DMS 273 (cell line): ENCODE results near the gene MED9.

Source experiments
- DNase-seq: peaks from one replicate; lab custom pipeline; 2025; ENCODE audit not compliant: unreplicated experiment; lab: John Stamatoyannopoulos, UW

The MED9 gene

GRCh38 chr17:17502741-17503565 lies 26.2 kb downstream of the MED9 start:
- no peak for DNase-seq

GRCh38 chr17:17503566-17504130 lies 26.8 kb downstream of the MED9 start:
- peak; percentile 20 for DNase-seq

- DNase-seq: no peak
These were observed 27.7 kb downstream of the MED9 start for GRCh38 chr17:17504341-17505140.

- DNase-seq: no peak
These were observed 28.4 kb downstream of the MED9 start for GRCh38 chr17:17505151-17505550.

GRCh38 chr17:17505610-17506171 lies 28.9 kb downstream of the MED9 start:
- DNase-seq: peak; percentile 24

GRCh38 chr17:17506181-17506741 lies 29.5 kb downstream of the MED9 start:
- DNase-seq: no peak

GRCh38 chr17:17506893-17507464 lies 30.2 kb downstream of the MED9 start:
- peak; percentile 92 for DNase-seq

GRCh38 chr17:17507465-17508011 lies 30.7 kb downstream of the MED9 start:
- DNase-seq: peak; percentile 81

- DNase-seq: peak; percentile 59
These were observed 31.3 kb downstream of the MED9 start for GRCh38 chr17:17508019-17508535.

GRCh38 chr17:17508646-17509591 lies 32.1 kb downstream of the MED9 start:
- no peak for DNase-seq

GRCh38 chr17:17509601-17510425 lies 33.0 kb downstream of the MED9 start:
- no peak for DNase-seq

- DNase-seq: no peak
These were observed 33.9 kb downstream of the MED9 start for GRCh38 chr17:17510456-17511292.

- no peak for DNase-seq
These were observed 34.5 kb downstream of the MED9 start for GRCh38 chr17:17511293-17511741.

GRCh38 chr17:17511881-17512858 lies 35.4 kb downstream of the MED9 start:
- DNase-seq: no peak

- no peak for DNase-seq
These were observed 36.1 kb downstream of the MED9 start for GRCh38 chr17:17512866-17513265.

GRCh38 chr17:17513626-17514025 lies 36.8 kb downstream of the MED9 start:
- DNase-seq: no peak
